Glutamatergic neuron (in vitro differentiated cells): Measurements from ENCODE around the gene ZMIZ1. TPM values are rescaled to one million over a fixed set of nuclear protein-coding genes. Genes with fewer than 3 reads are reported as not detected.

Experiments
- DNase-seq: peaks from one replicate; pipeline ENCODE4 v3.0.0; 2022
- H3K27ac Mint-ChIP-seq: one replicate; pipeline ENCODE4 v1.8.0; 2020; ENCODE audit warnings: mild to moderate bottlenecking, mixed read lengths, inconsistent platforms; ENCODE audit not compliant: unreplicated experiment
- H3K27me3 Mint-ChIP-seq: one replicate; pipeline ENCODE4 v1.8.0; 2020; ENCODE audit warnings: mild to moderate bottlenecking, moderate library complexity, mixed read lengths, inconsistent platforms; ENCODE audit not compliant: unreplicated experiment
- H3K36me3 Mint-ChIP-seq: one replicate; pipeline ENCODE4 v1.8.0; 2020; ENCODE audit warnings: mild to moderate bottlenecking, mixed read lengths, inconsistent platforms; ENCODE audit not compliant: unreplicated experiment
- H3K4me1 Mint-ChIP-seq: one replicate; pipeline ENCODE4 v1.8.0; 2020; ENCODE audit warnings: mild to moderate bottlenecking, low read depth, mixed read lengths, inconsistent platforms; ENCODE audit not compliant: unreplicated experiment
- H3K4me3 Mint-ChIP-seq: one replicate; pipeline ENCODE4 v1.8.0; 2020; ENCODE audit warnings: mild to moderate bottlenecking, mixed read lengths, inconsistent platforms; ENCODE audit not compliant: unreplicated experiment
- H3K9me3 Mint-ChIP-seq: one replicate; pipeline ENCODE4 v1.8.0; 2020; ENCODE audit warnings: mild to moderate bottlenecking, moderate library complexity, mixed read lengths, inconsistent platforms; ENCODE audit not compliant: unreplicated experiment
- CTCF ChIP-seq: fragments of 200-600 bp; sonication (generic); IDR thresholded peaks from one replicate; pipeline ENCODE4 v1.5.0; 2021; ENCODE audit not compliant: partially characterized antibody, unreplicated experiment
- total RNA-seq: library from RNA; stranded (reverse); fragmentation: NEBNext Ultra II Directional; extraction: Animal tissue kit (Norgen Biotek cat#: 25700); gene quantifications from one replicate; pipeline ENCODE4 v1.2.1, GENCODE V29; 2021; ENCODE audit not compliant: unreplicated experiment

Gene ZMIZ1
- total RNA-seq, 1 donor from 2014 or later = 230 TPM

GRCh38 chr10:79356104-79356503, 287.3 kb downstream of the ZMIZ1 start:
- Mint-ChIP-seq H3K4me3 (no peak overlapping the region), H3K27me3 (peaks cover 8% of the 10 kb centered on the region), H3K27ac (no peak overlapping the region), H3K9me3 (no peaks in the 10 kb centered on the region), H3K36me3 (peaks cover 18% of the 10 kb centered on the region), H3K4me1 (no peaks in the 10 kb centered on the region)
- TF ChIP-seq CTCF = no peak
- DNase-seq = no peak

GRCh38 chr10:79357180-79357579, 288.4 kb downstream of the ZMIZ1 start:
- peaks cover 18% of the 10 kb centered on the region for H3K36me3 Mint-ChIP-seq
- no peak for DNase-seq
- H3K4me1 Mint-ChIP-seq = no peaks in the 10 kb centered on the region
- no peak overlapping the region for H3K27ac Mint-ChIP-seq
- no peaks in the 10 kb centered on the region for H3K9me3 Mint-ChIP-seq
- H3K4me3 Mint-ChIP-seq = no peak overlapping the region
- peaks cover 8% of the 10 kb centered on the region for H3K27me3 Mint-ChIP-seq
- TF ChIP-seq CTCF = no peak

- Mint-ChIP-seq H3K27ac (no peak overlapping the region), H3K27me3 (peaks cover 6% of the 10 kb centered on the region), H3K4me1 (no peaks in the 10 kb centered on the region), H3K36me3 (peaks cover 10% of the 10 kb centered on the region), H3K9me3 (no peaks in the 10 kb centered on the region), H3K4me3 (no peak overlapping the region)
- DNase-seq = no peak
- TF ChIP-seq CTCF = no peak
Observed at GRCh38 chr10:79358811-79359210, 290.0 kb downstream of the ZMIZ1 start.

- no peak for TF ChIP-seq CTCF
- Mint-ChIP-seq H3K27ac (no peak overlapping the region), H3K36me3 (peaks cover 6% of the 10 kb centered on the region), H3K9me3 (no peaks in the 10 kb centered on the region), H3K4me3 (no peak overlapping the region), H3K4me1 (no peaks in the 10 kb centered on the region), H3K27me3 (peaks cover 5% of the 10 kb centered on the region)
- DNase-seq = no peak
Observed at GRCh38 chr10:79359816-79360498, 291.2 kb downstream of the ZMIZ1 start.

- H3K9me3 Mint-ChIP-seq = no peaks in the 10 kb centered on the region
- no peak for DNase-seq
- no peak overlapping the region for H3K27ac Mint-ChIP-seq
- TF ChIP-seq CTCF = no peak
- H3K4me1 Mint-ChIP-seq = no peaks in the 10 kb centered on the region
- H3K36me3 Mint-ChIP-seq = peaks cover under 1% of the 10 kb centered on the region
- H3K4me3 Mint-ChIP-seq = no peak overlapping the region
- H3K27me3 Mint-ChIP-seq = peaks cover 1% of the 10 kb centered on the region
Observed at GRCh38 chr10:79360499-79361342, 292.0 kb downstream of the ZMIZ1 start.
